Smooth muscle cell of trachea (primary cell): ENCODE data around the gene FAM193A. TPM values are rescaled to one million over a fixed set of nuclear protein-coding genes. Genes with fewer than 3 reads are reported as not detected.

ENCODE experiments used
- total RNA-seq: library from RNA; depleted of rRNA; stranded (reverse); fragments of >200 nt; gene quantifications from 2 replicates; pipeline ENCODE4 v1.2.1, GENCODE V29; 2014

FAM193A gene, protein sequence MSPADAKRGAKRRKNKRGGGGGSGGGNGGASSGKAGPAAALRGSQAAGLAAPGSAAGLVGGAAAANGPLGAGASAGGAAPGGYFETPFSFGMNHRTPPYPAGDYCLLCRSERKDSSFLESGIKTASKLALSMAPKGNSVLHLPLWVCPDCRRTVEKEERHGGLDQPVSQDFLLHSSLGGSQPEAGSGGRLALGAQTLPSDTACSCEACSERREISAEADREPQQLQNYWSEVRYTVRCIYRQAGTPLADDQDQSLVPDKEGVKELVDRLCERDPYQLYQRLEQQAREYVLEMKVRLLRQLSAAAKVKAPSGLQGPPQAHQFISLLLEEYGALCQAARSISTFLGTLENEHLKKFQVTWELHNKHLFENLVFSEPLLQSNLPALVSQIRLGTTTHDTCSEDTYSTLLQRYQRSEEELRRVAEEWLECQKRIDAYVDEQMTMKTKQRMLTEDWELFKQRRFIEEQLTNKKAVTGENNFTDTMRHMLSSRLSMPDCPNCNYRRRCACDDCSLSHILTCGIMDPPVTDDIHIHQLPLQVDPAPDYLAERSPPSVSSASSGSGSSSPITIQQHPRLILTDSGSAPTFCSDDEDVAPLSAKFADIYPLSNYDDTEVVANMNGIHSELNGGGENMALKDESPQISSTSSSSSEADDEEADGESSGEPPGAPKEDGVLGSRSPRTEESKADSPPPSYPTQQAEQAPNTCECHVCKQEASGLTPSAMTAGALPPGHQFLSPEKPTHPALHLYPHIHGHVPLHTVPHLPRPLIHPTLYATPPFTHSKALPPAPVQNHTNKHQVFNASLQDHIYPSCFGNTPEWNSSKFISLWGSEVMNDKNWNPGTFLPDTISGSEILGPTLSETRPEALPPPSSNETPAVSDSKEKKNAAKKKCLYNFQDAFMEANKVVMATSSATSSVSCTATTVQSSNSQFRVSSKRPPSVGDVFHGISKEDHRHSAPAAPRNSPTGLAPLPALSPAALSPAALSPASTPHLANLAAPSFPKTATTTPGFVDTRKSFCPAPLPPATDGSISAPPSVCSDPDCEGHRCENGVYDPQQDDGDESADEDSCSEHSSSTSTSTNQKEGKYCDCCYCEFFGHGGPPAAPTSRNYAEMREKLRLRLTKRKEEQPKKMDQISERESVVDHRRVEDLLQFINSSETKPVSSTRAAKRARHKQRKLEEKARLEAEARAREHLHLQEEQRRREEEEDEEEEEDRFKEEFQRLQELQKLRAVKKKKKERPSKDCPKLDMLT (N-terminal part only)
- total RNA-seq: 14.4 and 15.1 TPM in 2 replicates

DNA sequence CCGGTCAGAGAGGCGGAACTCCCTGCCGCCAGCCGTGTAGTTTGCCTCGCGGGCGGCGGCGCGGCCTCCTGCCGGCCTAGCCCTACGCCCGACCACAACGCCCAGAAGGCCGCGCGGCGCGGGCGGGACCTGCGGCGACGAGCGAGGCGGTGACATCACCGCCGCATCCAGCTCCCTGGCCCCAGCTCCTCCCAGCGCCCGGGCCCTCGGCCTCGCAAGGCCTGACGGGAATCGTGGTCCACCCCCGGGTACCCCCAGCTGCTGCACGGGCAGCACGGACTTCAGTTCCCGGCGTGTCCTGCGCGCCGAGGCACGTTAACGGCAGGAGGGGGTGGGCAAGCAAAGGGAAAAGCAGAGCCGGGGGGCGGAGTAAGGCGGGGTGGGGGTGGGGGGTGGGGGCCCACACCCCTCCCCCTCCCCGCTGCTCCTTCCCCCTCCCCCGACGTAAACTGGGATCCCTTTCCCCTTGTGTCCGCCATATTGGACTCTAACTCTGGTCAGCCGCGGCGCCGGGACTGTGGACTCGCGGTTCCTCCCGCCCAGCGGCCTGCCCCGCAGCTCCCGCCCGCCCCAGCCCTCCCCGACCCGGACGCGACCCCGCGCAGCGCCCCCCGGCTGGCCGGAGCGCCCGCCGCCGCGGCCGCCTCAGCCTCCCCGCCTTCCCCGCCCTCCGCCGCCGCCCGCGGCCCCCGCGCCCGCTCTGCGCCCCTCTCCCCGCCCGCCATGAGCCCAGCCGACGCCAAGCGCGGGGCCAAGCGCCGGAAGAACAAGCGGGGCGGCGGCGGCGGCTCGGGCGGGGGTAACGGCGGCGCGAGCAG, at the start of gene FAM193A:
Gene FAM193A (plus strand): TSS at position 455 of the 818 bp plus-strand sequence. CDS start 269 bp downstream, at position 724.

DNA sequence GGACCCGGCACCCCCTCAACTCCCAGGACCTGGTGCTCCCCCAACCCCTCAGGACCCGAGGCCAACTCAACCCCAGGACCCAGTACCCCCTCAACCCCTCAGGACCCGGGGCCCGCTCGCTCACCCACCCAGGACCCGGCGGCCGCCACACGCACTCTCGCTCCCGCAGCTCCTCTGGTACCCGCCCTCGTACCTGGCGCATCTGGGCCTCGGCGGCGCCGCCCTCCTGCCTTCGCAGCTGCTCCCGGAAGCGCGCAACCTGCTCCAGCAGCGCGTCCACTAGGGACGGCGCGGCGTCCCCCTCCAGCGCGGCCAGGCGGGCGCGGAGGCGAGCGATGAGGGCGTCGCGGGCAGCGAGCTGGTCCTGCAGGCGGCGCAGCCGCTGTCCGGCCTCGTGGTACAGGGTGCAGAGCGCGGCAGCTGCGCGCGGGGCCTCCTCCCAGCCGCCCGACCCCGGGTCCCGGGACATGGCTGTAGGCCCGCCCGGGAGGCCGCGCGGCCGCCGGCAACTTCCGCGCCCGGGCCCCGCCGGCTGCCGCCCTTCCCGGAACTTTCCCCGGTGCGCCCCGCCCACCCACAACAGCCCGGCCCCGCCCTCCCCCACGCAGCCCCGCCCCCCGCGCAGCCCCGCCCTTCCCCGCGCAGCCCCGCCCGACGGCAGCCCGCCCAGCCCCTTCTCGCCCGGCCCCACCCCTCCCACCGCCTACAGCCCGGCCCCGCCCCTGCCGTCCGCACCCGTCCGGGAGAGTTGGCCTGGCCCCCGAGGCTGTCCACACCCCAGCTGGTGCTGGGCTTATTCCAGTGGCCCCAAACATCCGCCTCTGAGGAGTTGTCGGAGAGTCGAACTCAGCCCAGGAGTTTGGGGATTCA, 219.6 kb downstream of the FAM193A start, which contains the start of gene TNIP2:
Gene TNIP2 (minus strand): TSS at position 516 of the 870 bp plus-strand sequence. CDS start 47 bp downstream, at position 469.

Other genes starting within 250 kb of the FAM193A start
- gene ZFYVE28, start 118.0 kb upstream of the FAM193A start, total RNA-seq: 14.8 and 23.3 TPM in 2 replicates
- not detected in 2 replicates for gene CFAP99, start 117.7 kb upstream of the FAM193A start, total RNA-seq
- 51.8 and 60.5 TPM in 2 replicates for gene RNF4, start 67.5 kb upstream of the FAM193A start, total RNA-seq
- gene TNIP2, start 219.7 kb downstream of the FAM193A start, total RNA-seq: 49.6 and 51.8 TPM in 2 replicates